Fibroblast of mammary gland (primary cell): ENCODE data around the gene IL25.
A peak's percentile ranks its signal among the peaks of the same experiment; 100 is the strongest.

Experiments used
- DNase-seq: peaks from one replicate; pipeline ENCODE4 v3.0.0-alpha.2; 2010; ENCODE audit warnings: low read depth
- H3K4me3 ChIP-seq: 2 replicates; pipeline ENCODE4 v1.5.1; 2011; ENCODE audit warnings: low read depth, mild to moderate bottlenecking, low read length, moderate library complexity; ENCODE audit not compliant: control insufficient read depth
- TF ChIP-seq, protein P1 (sequence below): conservative IDR thresholded peaks from 2 replicates; pipeline ENCODE4 v1.5.1; 2011; ENCODE audit warnings: low read depth, low read length, inconsistent platforms; ENCODE audit not compliant: control insufficient read depth, insufficient read depth

Gene IL25

GRCh38 chr14:23365036-23365731, 7.4 kb upstream of the IL25 start, which contains the start of gene EFS:
Gene EFS, minus strand, starts transcription at chr14:23365172. Its CDS starts 147 bp downstream, at chr14:23365025.
- DNase-seq: no peak
- peak within 1 kb of the TSS; percentile 35 for H3K4me3 ChIP-seq
- TF ChIP-seq, protein P1, sequence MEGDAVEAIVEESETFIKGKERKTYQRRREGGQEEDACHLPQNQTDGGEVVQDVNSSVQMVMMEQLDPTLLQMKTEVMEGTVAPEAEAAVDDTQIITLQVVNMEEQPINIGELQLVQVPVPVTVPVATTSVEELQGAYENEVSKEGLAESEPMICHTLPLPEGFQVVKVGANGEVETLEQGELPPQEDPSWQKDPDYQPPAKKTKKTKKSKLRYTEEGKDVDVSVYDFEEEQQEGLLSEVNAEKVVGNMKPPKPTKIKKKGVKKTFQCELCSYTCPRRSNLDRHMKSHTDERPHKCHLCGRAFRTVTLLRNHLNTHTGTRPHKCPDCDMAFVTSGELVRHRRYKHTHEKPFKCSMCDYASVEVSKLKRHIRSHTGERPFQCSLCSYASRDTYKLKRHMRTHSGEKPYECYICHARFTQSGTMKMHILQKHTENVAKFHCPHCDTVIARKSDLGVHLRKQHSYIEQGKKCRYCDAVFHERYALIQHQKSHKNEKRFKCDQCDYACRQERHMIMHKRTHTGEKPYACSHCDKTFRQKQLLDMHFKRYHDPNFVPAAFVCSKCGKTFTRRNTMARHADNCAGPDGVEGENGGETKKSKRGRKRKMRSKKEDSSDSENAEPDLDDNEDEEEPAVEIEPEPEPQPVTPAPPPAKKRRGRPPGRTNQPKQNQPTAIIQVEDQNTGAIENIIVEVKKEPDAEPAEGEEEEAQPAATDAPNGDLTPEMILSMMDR: no peak

GRCh38 chr14:23365732-23366425, 6.7 kb upstream of the IL25 start:
- DNase-seq: peak; percentile 17
- TF ChIP-seq, protein P1: no peak
- peak overlapping the region; percentile 7 for H3K4me3 ChIP-seq

DNA sequence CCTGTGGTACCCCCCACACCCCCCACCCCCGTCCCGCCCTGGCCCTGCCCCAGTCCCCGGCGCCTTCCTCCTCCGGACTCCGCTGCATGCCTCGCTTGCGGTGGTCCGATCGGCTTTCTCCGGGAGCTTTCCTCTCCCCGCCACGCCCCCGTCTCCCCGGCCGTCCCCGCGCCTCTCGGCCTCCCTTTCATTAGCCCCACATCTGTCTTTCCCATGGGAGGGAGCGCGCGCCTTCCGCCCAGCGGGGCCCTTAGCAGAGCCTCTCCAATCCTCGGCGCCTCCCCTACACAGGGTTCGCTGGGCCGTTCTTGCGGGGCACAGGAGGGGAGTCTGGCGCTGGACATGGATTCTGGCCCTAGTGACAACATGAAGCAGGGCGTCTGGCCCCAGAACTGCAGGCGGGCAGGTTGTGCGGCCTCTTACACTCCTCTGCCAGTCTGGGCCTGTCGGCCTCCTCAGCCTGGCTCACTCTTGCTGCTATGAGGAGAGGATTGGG, 6.1 kb upstream of the IL25 start:
- no peak for DNase-seq

GRCh38 chr14:23370221-23370620, 2.4 kb upstream of the IL25 start:
- no peak overlapping the region for H3K4me3 ChIP-seq
- TF ChIP-seq, protein P1: no peak
- DNase-seq: no peak

More for the DNA sequence above, 6.1 kb upstream of the IL25 start:
- TF ChIP-seq, protein P1: no peak
- no peak overlapping the region for H3K4me3 ChIP-seq

GRCh38 chr14:23371865-23372264, 744 bp upstream of the IL25 start:
- TF ChIP-seq, protein P1: no peak
- no peak for DNase-seq
- no peak overlapping the region for H3K4me3 ChIP-seq

DNA sequence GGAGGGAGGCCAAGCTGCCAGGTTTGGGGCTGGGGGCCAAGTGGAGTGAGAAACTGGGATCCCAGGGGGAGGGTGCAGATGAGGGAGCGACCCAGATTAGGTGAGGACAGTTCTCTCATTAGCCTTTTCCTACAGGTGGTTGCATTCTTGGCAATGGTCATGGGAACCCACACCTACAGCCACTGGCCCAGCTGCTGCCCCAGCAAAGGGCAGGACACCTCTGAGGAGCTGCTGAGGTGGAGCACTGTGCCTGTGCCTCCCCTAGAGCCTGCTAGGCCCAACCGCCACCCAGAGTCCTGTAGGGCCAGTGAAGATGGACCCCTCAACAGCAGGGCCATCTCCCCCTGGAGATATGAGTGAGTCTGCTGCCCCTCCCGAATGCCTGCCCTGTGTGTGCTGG, 432 bp downstream of the IL25 start:
- H3K4me3 ChIP-seq: no peak overlapping the region
- TF ChIP-seq, protein P1: no peak
- DNase-seq: no peak
